Measurements from ENCODE around the gene ANKRD62.

DNA sequence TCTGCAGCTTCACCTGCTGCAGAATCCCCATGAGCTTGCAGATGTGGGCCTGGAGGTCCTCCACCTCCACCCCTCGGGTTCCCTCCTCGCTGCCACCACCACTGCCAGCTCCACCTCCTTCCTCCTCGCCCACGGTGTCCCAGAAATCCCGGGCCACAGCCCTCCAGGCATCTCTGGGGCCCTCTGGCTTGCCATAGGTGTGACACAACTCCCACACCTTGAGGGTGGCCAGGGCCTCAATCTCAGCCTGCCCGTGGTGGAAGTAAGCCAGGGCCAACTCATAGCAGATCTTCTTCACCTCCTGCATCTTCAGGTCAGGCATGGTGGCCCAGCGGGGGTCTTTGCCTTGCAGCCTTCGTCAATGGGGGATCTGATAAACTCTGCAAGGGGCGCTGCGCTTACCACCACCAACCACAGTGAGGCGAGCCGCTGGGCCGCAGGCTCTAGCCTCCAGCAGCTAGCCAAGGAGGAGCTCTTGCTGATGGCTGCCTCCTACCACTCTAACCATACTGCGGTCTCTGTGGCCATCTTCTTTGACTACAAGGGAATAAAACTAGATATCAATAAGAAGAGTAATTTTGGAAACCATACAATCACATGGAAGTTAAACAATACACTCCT is 36.1 kb upstream of the ANKRD62 start:
- TF ChIP-seq CTCF (IDR thresholded peaks at IDR 0.05; ENCODE audit: low read depth, low read length, poor library complexity, severe bottlenecking): peak; percentile 36
- TF ChIP-seq EZH2phosphoT487 (IDR thresholded peaks at IDR 0.05; ENCODE audit: borderline replicate concordance, low read length): no peak

All from DOHH2 (cell line).